Ascending aorta (tissue), 2 donors: Measurements from ENCODE around the gene PREPL. TPM values are rescaled to one million over a fixed set of nuclear protein-coding genes. Genes with fewer than 3 reads are reported as not detected.

Source experiments
- DNase-seq, 2 donors: peaks; one replicate each; pipeline ENCODE4 v3.0.0-alpha.2; 2019; ENCODE audit warnings: low spot score in 2 of 2
- H3K27ac ChIP-seq, 2 donors: fragments of 200-600 bp; sonication (generic); one replicate each; pipeline ENCODE4 v1.5.1; 2016 to 2017; ENCODE audit warnings: mild to moderate bottlenecking in 1 of 2
- H3K27me3 ChIP-seq: fragments of 200-600 bp; sonication (generic); one replicate; pipeline ENCODE4 v1.5.1; 2017
- H3K36me3 ChIP-seq, 2 donors: fragments of 200-600 bp; sonication (generic); one replicate each; pipeline ENCODE4 v1.5.1; 2016
- H3K4me1 ChIP-seq, 2 donors: fragments of 200-600 bp; sonication (generic); one replicate each; pipeline ENCODE4 v1.5.1; 2016 to 2017; ENCODE audit warnings: mild to moderate bottlenecking in 1 of 2
- H3K4me3 ChIP-seq, 2 donors: fragments of 200-600 bp; sonication (generic); one replicate each; pipeline ENCODE4 v1.5.1; 2016 to 2017; ENCODE audit warnings: mild to moderate bottlenecking in 1 of 2
- H3K9me3 ChIP-seq, 2 donors: fragments of 200-600 bp; sonication (generic); one replicate each; pipeline ENCODE4 v1.5.1; 2016
- CTCF ChIP-seq, 3 experiments: fragments of 200-600 bp in 2 of 3; fragments of 450-650 bp in 1 of 3; sonication (generic) in 2 of 3; IDR thresholded peaks; one replicate each; pipeline ENCODE4 v1.5.1; 2016 to 2019; ENCODE audit warnings: antibody characterized with exemption in 3 of 3, mild to moderate bottlenecking in 1 of 3, moderate library complexity in 1 of 3
- intact Hi-C: fragments of 100-400 bp; cut with DNase I; formaldehyde crosslinking; loops from one replicate; pipeline ENCODE4 v1.15.1; 2023
- total RNA-seq: library from RNA; depleted of rRNA; stranded (reverse); fragments of >200 nt; gene quantifications from one replicate; pipeline ENCODE4 v1.1.0, GENCODE V29; 2016

PREPL gene
- total RNA-seq, 1 donor from 2014 or later, result 22.6 TPM

- no peaks in the 10 kb centered on the region for H3K36me3 ChIP-seq
- peak overlapping the region in 1 of 2 donors; percentile 19 for H3K4me3 ChIP-seq
- intact Hi-C loops, result no loop called here
- no peak for DNase-seq
- H3K27ac ChIP-seq, result no peak overlapping the region
- no peak for TF ChIP-seq CTCF (IDR thresholded peaks at IDR 0.05)
- peaks cover 4 to 29% of the 10 kb centered on the region in 2 donors for H3K4me1 ChIP-seq
- no peaks in the 10 kb centered on the region for H3K27me3 ChIP-seq
- no peaks in the 10 kb centered on the region for H3K9me3 ChIP-seq
These were observed 2.8 kb downstream of the PREPL start for GRCh38 chr2:44358503-44358902.

- H3K36me3 ChIP-seq, result no peaks in the 10 kb centered on the region
- intact Hi-C loops, result no loop called here
- TF ChIP-seq CTCF (IDR thresholded peaks at IDR 0.05), result no peak
- H3K4me1 ChIP-seq, result peaks cover 0 to 35% of the 10 kb centered on the region in 2 donors
- no peak overlapping the region for H3K27ac ChIP-seq
- no peak for DNase-seq
- no peak overlapping the region for H3K4me3 ChIP-seq
- H3K27me3 ChIP-seq, result no peaks in the 10 kb centered on the region
- H3K9me3 ChIP-seq, result no peaks in the 10 kb centered on the region
These were observed 6.5 kb downstream of the PREPL start for GRCh38 chr2:44354761-44355160.

- Histone ChIP-seq H3K27ac (peak overlapping the region; percentile 58 to 59), H3K36me3 (no peaks in the 10 kb centered on the region), H3K4me1 (peaks cover 3 to 33% of the 10 kb centered on the region in 2 donors), H3K9me3 (no peaks in the 10 kb centered on the region), H3K27me3 (no peaks in the 10 kb centered on the region), H3K4me3 (no peak overlapping the region)
- intact Hi-C loops, result no loop called here
- no peak for TF ChIP-seq CTCF (IDR thresholded peaks at IDR 0.05)
- no peak for DNase-seq
These were observed 8.8 kb downstream of the PREPL start for GRCh38 chr2:44352510-44352909.

- H3K27me3 ChIP-seq, result no peaks in the 10 kb centered on the region
- no peak for DNase-seq
- intact Hi-C loops, result loop anchor here (1.0 kb wide), 1 partner anchor 10 kb away; the partner anchor contains the start of genes CAMKMT and PREPL
- peaks cover 3 to 38% of the 10 kb centered on the region in 2 donors for H3K4me1 ChIP-seq
- no peaks in the 10 kb centered on the region for H3K9me3 ChIP-seq
- no peak for TF ChIP-seq CTCF (IDR thresholded peaks at IDR 0.05)
- H3K27ac ChIP-seq, result peak overlapping the region; percentile 58 to 59
- no peaks in the 10 kb centered on the region for H3K36me3 ChIP-seq
- H3K4me3 ChIP-seq, result no peak overlapping the region
These were observed 9.6 kb downstream of the PREPL start for GRCh38 chr2:44351676-44352075.

GRCh38 chr2:44351088-44351487, 10.2 kb downstream of the PREPL start:
- H3K4me1 ChIP-seq, result peaks cover 3 to 38% of the 10 kb centered on the region in 2 donors

More at GRCh38 chr2:44351088-44351487, 10.2 kb downstream of the PREPL start:
- Histone ChIP-seq H3K36me3 (no peaks in the 10 kb centered on the region), H3K27ac (peak overlapping the region; percentile 58 to 59), H3K4me3 (no peak overlapping the region), H3K9me3 (no peaks in the 10 kb centered on the region), H3K27me3 (no peaks in the 10 kb centered on the region)
- peak in 1 of 2 donors; percentile 74 for DNase-seq
- intact Hi-C loops, result loop anchor here (1.0 kb wide), 1 partner anchor 10 kb away; the partner anchor contains the start of genes CAMKMT and PREPL
- no peak for TF ChIP-seq CTCF (IDR thresholded peaks at IDR 0.05)
